ENCODE results near the gene ADAMTS16.

DNA sequence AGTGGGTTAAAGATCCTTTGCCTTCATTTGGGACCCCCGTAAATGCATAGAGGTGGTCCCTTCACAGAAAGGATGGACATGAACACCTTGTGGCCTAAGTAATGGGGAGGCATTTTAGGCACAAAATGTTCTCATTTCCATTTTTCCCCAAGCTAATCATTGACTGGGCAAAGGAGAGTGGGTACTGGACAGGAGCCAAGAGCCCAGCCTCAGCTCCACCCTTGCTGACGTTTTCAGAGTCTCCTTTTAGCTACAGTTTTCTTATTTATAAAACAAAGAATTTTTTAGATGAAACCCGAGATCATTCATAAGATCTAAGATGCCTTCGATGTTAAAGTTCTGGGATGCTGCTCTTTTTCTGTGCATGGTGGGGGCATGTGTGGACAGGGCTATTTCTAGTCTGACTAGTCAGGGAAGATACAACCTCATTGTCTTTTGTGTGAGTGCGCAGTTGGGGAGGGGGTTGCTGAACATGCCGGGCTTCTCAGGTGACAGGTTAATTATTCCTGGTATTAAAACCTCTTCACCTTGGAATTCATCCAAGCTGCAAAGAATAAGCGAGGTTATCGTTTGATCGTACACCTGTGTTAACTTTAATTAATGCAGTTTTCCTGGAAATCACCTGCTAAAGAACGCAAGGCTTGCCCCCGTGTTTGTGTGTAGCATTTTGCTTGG lies 48.4 kb downstream of the ADAMTS16 start:
- TF ChIP-seq POLR2A (IDR thresholded peaks at IDR 0.05; ENCODE audit: low read depth, low read length), result no peak
- no peak for TF ChIP-seq EZH2 (IDR thresholded peaks at IDR 0.05; ENCODE audit: borderline replicate concordance, low read depth, low read length, severe bottlenecking)
- TF ChIP-seq, protein P1, sequence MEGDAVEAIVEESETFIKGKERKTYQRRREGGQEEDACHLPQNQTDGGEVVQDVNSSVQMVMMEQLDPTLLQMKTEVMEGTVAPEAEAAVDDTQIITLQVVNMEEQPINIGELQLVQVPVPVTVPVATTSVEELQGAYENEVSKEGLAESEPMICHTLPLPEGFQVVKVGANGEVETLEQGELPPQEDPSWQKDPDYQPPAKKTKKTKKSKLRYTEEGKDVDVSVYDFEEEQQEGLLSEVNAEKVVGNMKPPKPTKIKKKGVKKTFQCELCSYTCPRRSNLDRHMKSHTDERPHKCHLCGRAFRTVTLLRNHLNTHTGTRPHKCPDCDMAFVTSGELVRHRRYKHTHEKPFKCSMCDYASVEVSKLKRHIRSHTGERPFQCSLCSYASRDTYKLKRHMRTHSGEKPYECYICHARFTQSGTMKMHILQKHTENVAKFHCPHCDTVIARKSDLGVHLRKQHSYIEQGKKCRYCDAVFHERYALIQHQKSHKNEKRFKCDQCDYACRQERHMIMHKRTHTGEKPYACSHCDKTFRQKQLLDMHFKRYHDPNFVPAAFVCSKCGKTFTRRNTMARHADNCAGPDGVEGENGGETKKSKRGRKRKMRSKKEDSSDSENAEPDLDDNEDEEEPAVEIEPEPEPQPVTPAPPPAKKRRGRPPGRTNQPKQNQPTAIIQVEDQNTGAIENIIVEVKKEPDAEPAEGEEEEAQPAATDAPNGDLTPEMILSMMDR (IDR thresholded peaks at IDR 0.05; ENCODE audit: extremely low read depth in 1 of 2, insufficient read depth in 1 of 2, low read depth in 1 of 2, low read length in 2 of 2), result no peak

Data from endothelial cell of umbilical vein (primary cell).